GM12865 (cell line): Measurements from ENCODE around the gene BSG.

Experiments used
- DNase-seq: peaks from one replicate; pipeline ENCODE4 v3.0.0; 2010; ENCODE audit warnings: low read depth
- H3K4me3 ChIP-seq: 2 replicates; pipeline ENCODE4 v1.5.1; 2011; ENCODE audit warnings: mild to moderate bottlenecking, low read depth, low read length, control low read depth
- CTCF ChIP-seq: IDR thresholded peaks from 2 replicates; pipeline ENCODE4 v1.5.1; 2011; ENCODE audit warnings: low read length, control low read depth, low read depth, inconsistent platforms; ENCODE audit not compliant: insufficient read depth; ENCODE audit errors: missing control alignments

BSG gene

GRCh38 chr19:609004-609346 is 36.6 kb downstream of the BSG start:
- H3K4me3 ChIP-seq: no peak overlapping the region
- no peak for TF ChIP-seq CTCF
- no peak for DNase-seq

- H3K4me3 ChIP-seq: peak overlapping the region; percentile 61
- peak; percentile 70 for DNase-seq
- TF ChIP-seq CTCF: no peak
These were observed 37.8 kb downstream of the BSG start for GRCh38 chr19:610071-610800.

GRCh38 chr19:610801-611480 is 38.5 kb downstream of the BSG start:
- H3K4me3 ChIP-seq: peak overlapping the region; percentile 61
- peak; percentile 76 for DNase-seq
- TF ChIP-seq CTCF: no peak

- peak; percentile 54 for DNase-seq
- no peak for TF ChIP-seq CTCF
- peak overlapping the region; percentile 61 for H3K4me3 ChIP-seq
These were observed 39.1 kb downstream of the BSG start for GRCh38 chr19:611481-611868.

- no peak for TF ChIP-seq CTCF
- H3K4me3 ChIP-seq: no peak overlapping the region
- DNase-seq: no peak
These were observed 40.5 kb downstream of the BSG start for GRCh38 chr19:612941-613340.

GRCh38 chr19:613732-614567 is 41.6 kb downstream of the BSG start:
- H3K4me3 ChIP-seq: no peak overlapping the region
- no peak for DNase-seq
- TF ChIP-seq CTCF: no peak
